Activated CD4-positive, alpha-beta T cell treated with anti-CD3 and anti-CD28 coated beads, Interleukin-2, amount 10 ng/mL, durations not matched to agents 7 days and 5 days (primary cell): ENCODE measurements around the gene SIRPA. TPM values are rescaled to one million over a fixed set of nuclear protein-coding genes. Genes with fewer than 3 reads are reported as not detected.
"Not testable (repeated sequence)": the region's sequence is repeated elsewhere in the genome, so short reads cannot be mapped to it uniquely, and the experiment has no call there.

Experiments used
- CTCF ChIA-PET: fragments of 350-600 bp; sonication (Branson Sonifier 250); formaldehyde crosslinking; loops from one replicate; lab custom pipeline; 2021; ENCODE audit warnings: antibody characterized with exemption; lab: Charles Lee
- POLR2A ChIA-PET: fragments of 350-600 bp; sonication (Branson Sonifier 250); formaldehyde crosslinking; loops from one replicate; lab custom pipeline; 2021; ENCODE audit warnings: antibody characterized with exemption; lab: Charles Lee
- DNase-seq: peaks from one replicate; pipeline ENCODE4 v3.0.0-alpha.2; 2020
- H3K27ac Mint-ChIP-seq: one replicate; pipeline ENCODE4 v1.8.0; 2021; ENCODE audit warnings: mild to moderate bottlenecking, moderate library complexity, mixed read lengths
- H3K27me3 Mint-ChIP-seq: one replicate; pipeline ENCODE4 v1.8.0; 2021; ENCODE audit warnings: mixed read lengths
- H3K36me3 Mint-ChIP-seq: one replicate; pipeline ENCODE4 v1.8.0; 2021; ENCODE audit warnings: low read depth, mixed read lengths
- H3K4me1 Mint-ChIP-seq: one replicate; pipeline ENCODE4 v1.8.0; 2021; ENCODE audit warnings: mixed read lengths
- H3K4me3 Mint-ChIP-seq: one replicate; pipeline ENCODE4 v1.8.0; 2021; ENCODE audit warnings: mild to moderate bottlenecking, moderate library complexity, mixed read lengths
- H3K9me3 Mint-ChIP-seq: one replicate; pipeline ENCODE4 v1.8.0; 2021; ENCODE audit warnings: mixed read lengths
- total RNA-seq, 2 experiments: library from RNA; stranded (reverse); gene quantifications; one replicate each; pipeline ENCODE4 v1.2.3, GENCODE V29; 2021

The SIRPA gene
- total RNA-seq, 2 experiments from 2014 or later, result not detected

- H3K9me3 Mint-ChIP-seq, result no peaks in the 10 kb centered on the region
- H3K4me1 Mint-ChIP-seq, result peaks cover 9% of the 10 kb centered on the region
- no peak overlapping the region for H3K4me3 Mint-ChIP-seq
- H3K27me3 Mint-ChIP-seq, result peaks cover 9% of the 10 kb centered on the region
- no peak overlapping the region for H3K27ac Mint-ChIP-seq
- ChIA-PET CTCF (no interaction called here), POLR2A (no interaction called here)
- H3K36me3 Mint-ChIP-seq, result no peaks in the 10 kb centered on the region
- DNase-seq, result no peak
These were observed 11.3 kb downstream of the SIRPA start for GRCh38 chr20:1906361-1907051.

- Mint-ChIP-seq H3K27ac (no peak overlapping the region), H3K4me3 (no peak overlapping the region)
These were observed 12.4 kb downstream of the SIRPA start for GRCh38 chr20:1907586-1907985.

GRCh38 chr20:1908191-1908590 lies 13.0 kb downstream of the SIRPA start:
- Mint-ChIP-seq H3K9me3 (no peaks in the 10 kb centered on the region), H3K27me3 (peaks cover 9% of the 10 kb centered on the region), H3K27ac (no peak overlapping the region), H3K4me1 (peaks cover 9% of the 10 kb centered on the region), H3K4me3 (no peak overlapping the region), H3K36me3 (no peaks in the 10 kb centered on the region)
- DNase-seq, result no peak
- ChIA-PET POLR2A (no interaction called here), CTCF (no interaction called here)

More at GRCh38 chr20:1907586-1907985, 12.4 kb downstream of the SIRPA start:
- peaks cover 9% of the 10 kb centered on the region for H3K4me1 Mint-ChIP-seq
- H3K36me3 Mint-ChIP-seq, result no peaks in the 10 kb centered on the region
- no peaks in the 10 kb centered on the region for H3K9me3 Mint-ChIP-seq
- peaks cover 9% of the 10 kb centered on the region for H3K27me3 Mint-ChIP-seq
- no peak for DNase-seq
- ChIA-PET CTCF (no interaction called here), POLR2A (no interaction called here)

GRCh38 chr20:1909097-1909496 lies 13.9 kb downstream of the SIRPA start:
- CTCF ChIA-PET, result no interaction called here
- POLR2A ChIA-PET, result no interaction called here
- H3K27ac Mint-ChIP-seq, result no peak overlapping the region
- no peaks in the 10 kb centered on the region for H3K36me3 Mint-ChIP-seq
- peaks cover 9% of the 10 kb centered on the region for H3K4me1 Mint-ChIP-seq
- no peaks in the 10 kb centered on the region for H3K9me3 Mint-ChIP-seq
- H3K4me3 Mint-ChIP-seq, result no peak overlapping the region
- peaks cover 9% of the 10 kb centered on the region for H3K27me3 Mint-ChIP-seq
- DNase-seq, result no peak

- H3K4me1 Mint-ChIP-seq, result peaks cover 3% of the 10 kb centered on the region
- no peak overlapping the region for H3K4me3 Mint-ChIP-seq
- ChIA-PET POLR2A (no interaction called here), CTCF (interaction anchor here (0.6 kb wide), 1 partner anchor 29 kb away, joined by 3 read pairs; no protein-coding TSS in a partner anchor)
- no peaks in the 10 kb centered on the region for H3K9me3 Mint-ChIP-seq
- H3K27ac Mint-ChIP-seq, result no peak overlapping the region
- no peaks in the 10 kb centered on the region for H3K36me3 Mint-ChIP-seq
- DNase-seq, result no peak
- peaks cover 9% of the 10 kb centered on the region for H3K27me3 Mint-ChIP-seq
These were observed 16.3 kb downstream of the SIRPA start for GRCh38 chr20:1911536-1911935.

- peaks cover 9% of the 10 kb centered on the region for H3K27me3 Mint-ChIP-seq
- H3K27ac Mint-ChIP-seq, result no peak overlapping the region
- H3K9me3 Mint-ChIP-seq, result no peaks in the 10 kb centered on the region
- H3K4me1 Mint-ChIP-seq, result no peaks in the 10 kb centered on the region
- no peak for DNase-seq
- POLR2A ChIA-PET, result no interaction called here
- no peaks in the 10 kb centered on the region for H3K36me3 Mint-ChIP-seq
- H3K4me3 Mint-ChIP-seq, result no peak overlapping the region
- CTCF ChIA-PET, result interaction anchor here (0.6 kb wide), 1 partner anchor 30 kb away, joined by 3 read pairs; no protein-coding TSS in a partner anchor
These were observed 16.8 kb downstream of the SIRPA start for GRCh38 chr20:1912053-1912452.

- H3K4me1 Mint-ChIP-seq, result no peaks in the 10 kb centered on the region
- DNase-seq, result no peak
- no peak overlapping the region for H3K4me3 Mint-ChIP-seq
- H3K9me3 Mint-ChIP-seq, result no peaks in the 10 kb centered on the region
- no peak overlapping the region for H3K27ac Mint-ChIP-seq
- no peaks in the 10 kb centered on the region for H3K36me3 Mint-ChIP-seq
- ChIA-PET CTCF (no interaction called here), POLR2A (no interaction called here)
- H3K27me3 Mint-ChIP-seq, result peaks cover 9% of the 10 kb centered on the region
These were observed 17.4 kb downstream of the SIRPA start for GRCh38 chr20:1912646-1913045.

- H3K4me1 Mint-ChIP-seq, H3K27me3 Mint-ChIP-seq, DNase-seq, H3K27ac Mint-ChIP-seq, H3K4me3 Mint-ChIP-seq, POLR2A ChIA-PET, H3K9me3 Mint-ChIP-seq, H3K36me3 Mint-ChIP-seq: not testable (repeated sequence)
- CTCF ChIA-PET, result interaction anchor here (1.2 kb wide), 1 partner anchor 10 kb away, joined by 3 read pairs; no protein-coding TSS in a partner anchor
These were observed 20.0 kb downstream of the SIRPA start for GRCh38 chr20:1915233-1915632.

GRCh38 chr20:1915725-1916124 lies 20.5 kb downstream of the SIRPA start:
- no peaks in the 10 kb centered on the region for H3K36me3 Mint-ChIP-seq

GRCh38 chr20:1917786-1918185 lies 22.6 kb downstream of the SIRPA start:
- ChIA-PET CTCF (no interaction called here), POLR2A (no interaction called here)
- H3K4me1 Mint-ChIP-seq, result no peaks in the 10 kb centered on the region
- H3K36me3 Mint-ChIP-seq, result no peaks in the 10 kb centered on the region
- DNase-seq, result no peak
- no peaks in the 10 kb centered on the region for H3K9me3 Mint-ChIP-seq
- no peak overlapping the region for H3K4me3 Mint-ChIP-seq
- H3K27me3 Mint-ChIP-seq, result no peaks in the 10 kb centered on the region
- no peak overlapping the region for H3K27ac Mint-ChIP-seq

More at GRCh38 chr20:1915725-1916124, 20.5 kb downstream of the SIRPA start:
- ChIA-PET CTCF (interaction anchor here (1.2 kb wide), 1 partner anchor 9 kb away, joined by 3 read pairs; no protein-coding TSS in a partner anchor), POLR2A (no interaction called here)
- DNase-seq, result no peak
- no peak overlapping the region for H3K27ac Mint-ChIP-seq
- H3K4me3 Mint-ChIP-seq, result no peak overlapping the region
- no peaks in the 10 kb centered on the region for H3K4me1 Mint-ChIP-seq
- H3K27me3 Mint-ChIP-seq, result no peaks in the 10 kb centered on the region
- H3K9me3 Mint-ChIP-seq, result no peaks in the 10 kb centered on the region

- Mint-ChIP-seq H3K9me3 (no peaks in the 10 kb centered on the region), H3K4me1 (no peaks in the 10 kb centered on the region)
These were observed 23.4 kb downstream of the SIRPA start for GRCh38 chr20:1918491-1919165.

GRCh38 chr20:1920252-1920651 lies 25.0 kb downstream of the SIRPA start:
- no peaks in the 10 kb centered on the region for H3K9me3 Mint-ChIP-seq
- H3K4me1 Mint-ChIP-seq, result no peaks in the 10 kb centered on the region
- H3K36me3 Mint-ChIP-seq, result no peaks in the 10 kb centered on the region
- no peaks in the 10 kb centered on the region for H3K27me3 Mint-ChIP-seq
- DNase-seq, result no peak
- no peak overlapping the region for H3K4me3 Mint-ChIP-seq
- POLR2A ChIA-PET, result no interaction called here
- H3K27ac Mint-ChIP-seq, result no peak overlapping the region
- CTCF ChIA-PET, result no interaction called here

More at GRCh38 chr20:1918491-1919165, 23.4 kb downstream of the SIRPA start:
- ChIA-PET POLR2A (no interaction called here), CTCF (no interaction called here)
- DNase-seq, result no peak
- Mint-ChIP-seq H3K27me3 (no peaks in the 10 kb centered on the region), H3K4me3 (no peak overlapping the region), H3K36me3 (no peaks in the 10 kb centered on the region), H3K27ac (no peak overlapping the region)

- H3K9me3 Mint-ChIP-seq, result no peaks in the 10 kb centered on the region
- no peak overlapping the region for H3K4me3 Mint-ChIP-seq
- no peaks in the 10 kb centered on the region for H3K27me3 Mint-ChIP-seq
- CTCF ChIA-PET, result no interaction called here
- POLR2A ChIA-PET, result no interaction called here
- no peaks in the 10 kb centered on the region for H3K36me3 Mint-ChIP-seq
- no peaks in the 10 kb centered on the region for H3K4me1 Mint-ChIP-seq
- H3K27ac Mint-ChIP-seq, result no peak overlapping the region
- DNase-seq, result no peak
These were observed 25.6 kb downstream of the SIRPA start for GRCh38 chr20:1920826-1921225.
